GM23338 (cell line): ENCODE results near the gene VCL. TPM values are rescaled to one million over a fixed set of nuclear protein-coding genes. Genes with fewer than 3 reads are reported as not detected.

ENCODE experiments used
- CREB1 ChIP-seq: fragments of 250-450 bp; sonication (Bioruptor Pico); IDR thresholded peaks from 2 replicates; pipeline ENCODE4 v1.5.0; 2020; ENCODE audit warnings: low read depth, mild to moderate bottlenecking, moderate library complexity
- EZH2 ChIP-seq: fragments of 200-600 bp; sonication (generic); IDR thresholded peaks from one replicate; pipeline ENCODE4 v1.8.0; 2017; ENCODE audit warnings: antibody characterized with exemption, mild to moderate bottlenecking, low read depth; ENCODE audit not compliant: unreplicated experiment
- JUNB ChIP-seq: IDR thresholded peaks from one replicate; pipeline ENCODE4 v1.6.1; 2016; ENCODE audit warnings: antibody characterized with exemption; ENCODE audit not compliant: unreplicated experiment
- ZNF331 ChIP-seq: fragments of 250-450 bp; sonication (Bioruptor Pico); IDR thresholded peaks from 2 replicates; pipeline ENCODE4 v1.5.0; 2020; ENCODE audit warnings: low read depth, mild to moderate bottlenecking, moderate library complexity
- ZNF462 ChIP-seq: fragments of 250-450 bp; sonication (Bioruptor Pico); IDR thresholded peaks from 2 replicates; pipeline ENCODE4 v1.5.0; 2020; ENCODE audit warnings: mild to moderate bottlenecking, moderate library complexity
- polyA plus RNA-seq: library from polyadenylated mRNA; unstranded; fragments of >200 nt; fragmentation: Nextera tagmentation; extraction: Ambion mirVana; gene quantifications from 2 replicates; pipeline ENCODE4 v1.2.1, GENCODE V29; 2016
- total RNA-seq: library from RNA; depleted of rRNA; stranded (reverse); fragments of >200 nt; shearing (Covaris generic); gene quantifications from 2 replicates; pipeline ENCODE4 v1.2.3, GENCODE V29; 2014
- TF ChIP-seq, protein P1 (sequence below): IDR thresholded peaks from 2 replicates; pipeline ENCODE4 v1.6.1; 2016; ENCODE audit warnings: antibody characterized with exemption

The VCL gene
- total and polyA plus RNA-seq, 2 experiments from 2014 or later = 60.7 to 254 TPM

DNA sequence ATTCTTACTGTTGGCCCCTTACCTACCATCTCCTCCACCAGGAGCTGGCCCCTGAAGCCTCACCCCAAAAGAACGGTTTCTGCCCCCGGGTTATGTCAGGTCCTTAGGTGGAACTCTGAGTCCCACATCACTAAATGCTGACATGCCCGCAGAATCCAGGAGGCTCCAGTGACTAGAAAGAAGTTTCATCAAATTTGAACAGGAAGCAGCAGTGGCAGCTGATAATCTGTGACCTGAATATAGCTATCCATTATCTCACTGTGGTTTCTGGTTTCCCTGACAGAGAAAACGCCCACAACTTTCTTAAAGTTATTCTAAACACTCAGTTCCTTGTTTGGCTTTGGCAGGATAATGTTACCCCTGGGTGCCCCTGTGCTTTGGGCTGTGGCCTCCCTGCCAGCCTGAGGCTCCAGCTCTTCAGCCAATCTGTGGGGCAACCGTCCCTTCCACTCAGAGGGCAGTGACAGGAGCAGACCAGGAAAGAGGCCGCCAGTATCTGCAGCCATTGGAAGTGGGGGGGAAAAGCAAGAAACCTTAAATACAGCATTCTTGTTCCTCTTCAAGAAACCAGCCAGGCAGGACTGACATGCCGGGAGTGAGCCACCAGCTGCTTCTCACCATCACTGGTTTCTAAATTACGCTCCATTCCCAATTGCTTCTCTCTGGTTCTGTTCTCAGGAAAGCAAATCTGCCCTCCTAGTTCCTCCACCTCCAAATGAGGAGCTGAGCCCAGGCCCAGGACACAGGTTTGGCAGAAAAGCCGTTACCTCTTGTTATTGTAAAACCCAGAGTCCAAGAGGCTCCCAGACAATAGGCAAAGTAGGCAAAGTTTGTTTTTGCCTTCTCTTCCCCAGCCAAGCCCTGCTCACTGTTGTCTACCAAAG is 41.2 kb upstream of the VCL start (continued):
- TF ChIP-seq ZNF462 (CRISPR knock-in tag) (no peak), JUNB (no peak), EZH2 (no peak), ZNF331 (CRISPR knock-in tag) (no peak), CREB1 (CRISPR knock-in tag) (no peak)
- TF ChIP-seq, protein P1, sequence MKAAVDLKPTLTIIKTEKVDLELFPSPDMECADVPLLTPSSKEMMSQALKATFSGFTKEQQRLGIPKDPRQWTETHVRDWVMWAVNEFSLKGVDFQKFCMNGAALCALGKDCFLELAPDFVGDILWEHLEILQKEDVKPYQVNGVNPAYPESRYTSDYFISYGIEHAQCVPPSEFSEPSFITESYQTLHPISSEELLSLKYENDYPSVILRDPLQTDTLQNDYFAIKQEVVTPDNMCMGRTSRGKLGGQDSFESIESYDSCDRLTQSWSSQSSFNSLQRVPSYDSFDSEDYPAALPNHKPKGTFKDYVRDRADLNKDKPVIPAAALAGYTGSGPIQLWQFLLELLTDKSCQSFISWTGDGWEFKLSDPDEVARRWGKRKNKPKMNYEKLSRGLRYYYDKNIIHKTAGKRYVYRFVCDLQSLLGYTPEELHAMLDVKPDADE = no peak
